SJCRH30 (cell line): ENCODE measurements around the gene IGSF21. TPM values are rescaled to one million over a fixed set of nuclear protein-coding genes. Genes with fewer than 3 reads are reported as not detected.

Experiments used
- DNase-seq, 2 experiments: peaks; one replicate each; pipeline ENCODE4 v3.0.0-alpha.2; 2015 to 2020
- H3K27ac ChIP-seq: fragments of 250-450 bp; sonication (Bioruptor Pico); 2 replicates; pipeline ENCODE4 v1.5.1; 2020; ENCODE audit warnings: mild to moderate bottlenecking, moderate library complexity
- H3K27me3 ChIP-seq: fragments of 250-450 bp; sonication (Bioruptor Pico); 2 replicates; pipeline ENCODE4 v1.5.1; 2020; ENCODE audit warnings: mild to moderate bottlenecking, moderate library complexity
- H3K36me3 ChIP-seq: fragments of 250-450 bp; sonication (Bioruptor Pico); 2 replicates; pipeline ENCODE4 v1.5.1; 2020; ENCODE audit warnings: mild to moderate bottlenecking, moderate library complexity
- H3K4me1 ChIP-seq: fragments of 250-450 bp; sonication (Bioruptor Pico); 2 replicates; pipeline ENCODE4 v1.5.1; 2020; ENCODE audit warnings: mild to moderate bottlenecking, moderate library complexity
- H3K4me3 ChIP-seq: fragments of 250-450 bp; sonication (Bioruptor Pico); 2 replicates; pipeline ENCODE4 v1.5.1; 2020; ENCODE audit warnings: mild to moderate bottlenecking, moderate library complexity
- H3K9me3 ChIP-seq: fragments of 250-450 bp; sonication (Bioruptor Pico); replicated peaks from 2 replicates; pipeline ENCODE4 v1.5.1; 2020; ENCODE audit warnings: mild to moderate bottlenecking, moderate library complexity
- total RNA-seq: library from RNA; depleted of rRNA; stranded (reverse); fragments of >200 nt; shearing (Covaris generic); gene quantifications from 2 replicates; pipeline ENCODE4 v1.2.3, GENCODE V29; 2014; rRNA removed

IGSF21 gene
- total RNA-seq: not detected in 2 replicates

GRCh38 chr1:18107369-18108298, at the start of gene IGSF21:
TSS of gene IGSF21 (plus strand) at chr1:18107798. CDS start at chr1:18108129, 331 bp downstream.
- Histone ChIP-seq H3K4me3 (no peak within 1 kb of the TSS), H3K9me3 (no peaks in the 10 kb centered on the region; the same call in 1 of the 2 replicates), H3K27ac (no peak within 1 kb of the TSS), H3K36me3 (no peaks in the 10 kb centered on the region), H3K4me1 (no peaks in the 10 kb centered on the region), H3K27me3 (no peaks in the 10 kb centered on the region)
- DNase-seq: no peak

GRCh38 chr1:18058206-18058921, 49.2 kb upstream of the IGSF21 start:
- Histone ChIP-seq H3K27ac (no peak overlapping the region), H3K4me1 (peaks cover 6% of the 10 kb centered on the region; the same call in 1 of the 2 replicates), H3K9me3 (no peaks in the 10 kb centered on the region), H3K27me3 (peaks cover 24% of the 10 kb centered on the region), H3K4me3 (no peak overlapping the region), H3K36me3 (no peaks in the 10 kb centered on the region)
- peak in 1 of 2 experiments; percentile 15 for DNase-seq

GRCh38 chr1:18058981-18059605, 48.5 kb upstream of the IGSF21 start:
- Histone ChIP-seq H3K4me3 (no peak overlapping the region), H3K27me3 (peaks cover 24% of the 10 kb centered on the region), H3K9me3 (no peaks in the 10 kb centered on the region), H3K4me1 (peaks cover 6% of the 10 kb centered on the region; the same call in 1 of the 2 replicates), H3K27ac (no peak overlapping the region), H3K36me3 (no peaks in the 10 kb centered on the region)
- DNase-seq: no peak

- no peak overlapping the region for H3K27ac ChIP-seq
- H3K9me3 ChIP-seq: no peaks in the 10 kb centered on the region
- DNase-seq: no peak
- no peaks in the 10 kb centered on the region for H3K4me1 ChIP-seq
- no peak overlapping the region for H3K4me3 ChIP-seq
- peaks cover 14% of the 10 kb centered on the region for H3K27me3 ChIP-seq
- no peaks in the 10 kb centered on the region for H3K36me3 ChIP-seq
Measured at GRCh38 chr1:18060366-18060765, 47.2 kb upstream of the IGSF21 start.

GRCh38 chr1:18062185-18062584, 45.4 kb upstream of the IGSF21 start:
- peak; percentile 16 to 44 for DNase-seq
- Histone ChIP-seq H3K9me3 (no peaks in the 10 kb centered on the region), H3K4me3 (no peak overlapping the region), H3K4me1 (no peaks in the 10 kb centered on the region), H3K27me3 (0 out of 2 replicates have a peak, but pooled peaks cover 10% of the 10 kb centered on the region), H3K27ac (no peak overlapping the region), H3K36me3 (no peaks in the 10 kb centered on the region)

- Histone ChIP-seq H3K36me3 (no peaks in the 10 kb centered on the region), H3K27ac (no peak overlapping the region), H3K4me3 (no peak overlapping the region), H3K27me3 (no peaks in the 10 kb centered on the region), H3K9me3 (no peaks in the 10 kb centered on the region), H3K4me1 (no peaks in the 10 kb centered on the region)
- DNase-seq: no peak
Measured at GRCh38 chr1:18064534-18064933, 43.1 kb upstream of the IGSF21 start.

GRCh38 chr1:18066576-18066975, 41.0 kb upstream of the IGSF21 start:
- H3K36me3 ChIP-seq: no peaks in the 10 kb centered on the region
- no peak overlapping the region for H3K4me3 ChIP-seq
- no peak for DNase-seq
- H3K4me1 ChIP-seq: no peaks in the 10 kb centered on the region
- H3K9me3 ChIP-seq: no peaks in the 10 kb centered on the region
- H3K27me3 ChIP-seq: no peaks in the 10 kb centered on the region
- H3K27ac ChIP-seq: no peak overlapping the region

GRCh38 chr1:18069903-18070302, 37.7 kb upstream of the IGSF21 start:
- no peaks in the 10 kb centered on the region for H3K9me3 ChIP-seq
- no peak overlapping the region for H3K27ac ChIP-seq
- no peak for DNase-seq
- H3K27me3 ChIP-seq: peaks cover 12% of the 10 kb centered on the region; the same call in 1 of the 2 replicates
- no peaks in the 10 kb centered on the region for H3K4me1 ChIP-seq
- H3K36me3 ChIP-seq: no peaks in the 10 kb centered on the region
- H3K4me3 ChIP-seq: no peak overlapping the region

GRCh38 chr1:18072066-18072465, 35.5 kb upstream of the IGSF21 start:
- H3K27ac ChIP-seq: no peak overlapping the region
- no peaks in the 10 kb centered on the region for H3K4me1 ChIP-seq
- peaks cover 17% of the 10 kb centered on the region; the same call in 1 of the 2 replicates for H3K27me3 ChIP-seq
- H3K9me3 ChIP-seq: no peaks in the 10 kb centered on the region
- H3K36me3 ChIP-seq: no peaks in the 10 kb centered on the region
- no peak overlapping the region for H3K4me3 ChIP-seq
- DNase-seq: no peak

GRCh38 chr1:18073066-18073642, 34.4 kb upstream of the IGSF21 start:
- H3K9me3 ChIP-seq: no peaks in the 10 kb centered on the region
- DNase-seq: no peak

GRCh38 chr1:18077657-18078215, 29.9 kb upstream of the IGSF21 start:
- no peaks in the 10 kb centered on the region for H3K9me3 ChIP-seq
- H3K27me3 ChIP-seq: peaks cover 16% of the 10 kb centered on the region; the same call in 1 of the 2 replicates
- no peak overlapping the region for H3K4me3 ChIP-seq
- no peak overlapping the region for H3K27ac ChIP-seq
- no peaks in the 10 kb centered on the region for H3K36me3 ChIP-seq
- no peak for DNase-seq
- no peaks in the 10 kb centered on the region for H3K4me1 ChIP-seq

More at GRCh38 chr1:18073066-18073642, 34.4 kb upstream of the IGSF21 start:
- H3K36me3 ChIP-seq: no peaks in the 10 kb centered on the region
- H3K4me1 ChIP-seq: no peaks in the 10 kb centered on the region
- H3K4me3 ChIP-seq: no peak overlapping the region
- H3K27ac ChIP-seq: no peak overlapping the region
- peaks cover 19% of the 10 kb centered on the region; the same call in 1 of the 2 replicates for H3K27me3 ChIP-seq

GRCh38 chr1:18079941-18080735, 27.5 kb upstream of the IGSF21 start:
- H3K27me3 ChIP-seq: peaks cover 7% of the 10 kb centered on the region; the same call in 1 of the 2 replicates
- H3K4me1 ChIP-seq: no peaks in the 10 kb centered on the region
- no peak overlapping the region for H3K27ac ChIP-seq
- no peak for DNase-seq
- H3K4me3 ChIP-seq: no peak overlapping the region
- no peaks in the 10 kb centered on the region for H3K36me3 ChIP-seq
- H3K9me3 ChIP-seq: no peaks in the 10 kb centered on the region

- Histone ChIP-seq H3K27me3 (no peaks in the 10 kb centered on the region; the same call in 1 of the 2 replicates), H3K27ac (no peak overlapping the region), H3K9me3 (no peaks in the 10 kb centered on the region), H3K4me1 (no peaks in the 10 kb centered on the region), H3K36me3 (no peaks in the 10 kb centered on the region), H3K4me3 (no peak overlapping the region)
- DNase-seq: no peak
Measured at GRCh38 chr1:18085387-18086074, 22.1 kb upstream of the IGSF21 start.
